ENCODE results near the gene MAN2A1. TPM values are rescaled to one million over a fixed set of nuclear protein-coding genes. Genes with fewer than 3 reads are reported as not detected.

Gene MAN2A1
- polyA plus RNA-seq, 1 donor from 2014 or later = 5.7 TPM

GRCh38 chr5:109903061-109903460 lies 213.3 kb downstream of the MAN2A1 start:
- Histone ChIP-seq H3K9me3 (ENCODE audit: low read length) (no peaks in the 10 kb centered on the region), H3K36me3 (ENCODE audit: insufficient read depth, low read length) (no peaks in the 10 kb centered on the region), H3K79me2 (replicated peaks; ENCODE audit: insufficient read depth, low read length) (no peaks in the 10 kb centered on the region), H3K9me2 (ENCODE audit: insufficient read depth, low read length) (no peaks in the 10 kb centered on the region), H2AFZ (ENCODE audit: low read depth, low read length) (no peak overlapping the region), H3K27ac (ENCODE audit: low read length) (no peak overlapping the region), H3K4me3 (ENCODE audit: low read length) (no peak overlapping the region), H4K20me1 (ENCODE audit: insufficient read depth) (no peaks in the 10 kb centered on the region), H3K9ac (ENCODE audit: low read length) (no peak overlapping the region), H3K4me2 (ENCODE audit: low read length) (no peak overlapping the region), H3K27me3 (ENCODE audit: insufficient read depth, low read depth, low read length) (no peaks in the 10 kb centered on the region), H3F3A (ENCODE audit: insufficient read depth, low read length, poor library complexity, severe bottlenecking) (no peaks in the 10 kb centered on the region)
- TF ChIP-seq EZH2 (IDR thresholded peaks at IDR 0.05; ENCODE audit: borderline replicate concordance, insufficient read depth, low read length, poor library complexity, severe bottlenecking) = no peak
- no peak for TF ChIP-seq SMC3 (conservative IDR thresholded peaks at IDR 0.05; ENCODE audit: poor library complexity)
- TF ChIP-seq RAD21 (conservative IDR thresholded peaks at IDR 0.05) = no peak
- TF ChIP-seq EP300 (conservative IDR thresholded peaks at IDR 0.05; ENCODE audit: poor library complexity, severe bottlenecking) = no peak
- TF ChIP-seq, protein P1, sequence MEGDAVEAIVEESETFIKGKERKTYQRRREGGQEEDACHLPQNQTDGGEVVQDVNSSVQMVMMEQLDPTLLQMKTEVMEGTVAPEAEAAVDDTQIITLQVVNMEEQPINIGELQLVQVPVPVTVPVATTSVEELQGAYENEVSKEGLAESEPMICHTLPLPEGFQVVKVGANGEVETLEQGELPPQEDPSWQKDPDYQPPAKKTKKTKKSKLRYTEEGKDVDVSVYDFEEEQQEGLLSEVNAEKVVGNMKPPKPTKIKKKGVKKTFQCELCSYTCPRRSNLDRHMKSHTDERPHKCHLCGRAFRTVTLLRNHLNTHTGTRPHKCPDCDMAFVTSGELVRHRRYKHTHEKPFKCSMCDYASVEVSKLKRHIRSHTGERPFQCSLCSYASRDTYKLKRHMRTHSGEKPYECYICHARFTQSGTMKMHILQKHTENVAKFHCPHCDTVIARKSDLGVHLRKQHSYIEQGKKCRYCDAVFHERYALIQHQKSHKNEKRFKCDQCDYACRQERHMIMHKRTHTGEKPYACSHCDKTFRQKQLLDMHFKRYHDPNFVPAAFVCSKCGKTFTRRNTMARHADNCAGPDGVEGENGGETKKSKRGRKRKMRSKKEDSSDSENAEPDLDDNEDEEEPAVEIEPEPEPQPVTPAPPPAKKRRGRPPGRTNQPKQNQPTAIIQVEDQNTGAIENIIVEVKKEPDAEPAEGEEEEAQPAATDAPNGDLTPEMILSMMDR (IDR thresholded peaks at IDR 0.05; ENCODE audit: poor library complexity, severe bottlenecking) = no peak
- TF ChIP-seq, protein P2, sequence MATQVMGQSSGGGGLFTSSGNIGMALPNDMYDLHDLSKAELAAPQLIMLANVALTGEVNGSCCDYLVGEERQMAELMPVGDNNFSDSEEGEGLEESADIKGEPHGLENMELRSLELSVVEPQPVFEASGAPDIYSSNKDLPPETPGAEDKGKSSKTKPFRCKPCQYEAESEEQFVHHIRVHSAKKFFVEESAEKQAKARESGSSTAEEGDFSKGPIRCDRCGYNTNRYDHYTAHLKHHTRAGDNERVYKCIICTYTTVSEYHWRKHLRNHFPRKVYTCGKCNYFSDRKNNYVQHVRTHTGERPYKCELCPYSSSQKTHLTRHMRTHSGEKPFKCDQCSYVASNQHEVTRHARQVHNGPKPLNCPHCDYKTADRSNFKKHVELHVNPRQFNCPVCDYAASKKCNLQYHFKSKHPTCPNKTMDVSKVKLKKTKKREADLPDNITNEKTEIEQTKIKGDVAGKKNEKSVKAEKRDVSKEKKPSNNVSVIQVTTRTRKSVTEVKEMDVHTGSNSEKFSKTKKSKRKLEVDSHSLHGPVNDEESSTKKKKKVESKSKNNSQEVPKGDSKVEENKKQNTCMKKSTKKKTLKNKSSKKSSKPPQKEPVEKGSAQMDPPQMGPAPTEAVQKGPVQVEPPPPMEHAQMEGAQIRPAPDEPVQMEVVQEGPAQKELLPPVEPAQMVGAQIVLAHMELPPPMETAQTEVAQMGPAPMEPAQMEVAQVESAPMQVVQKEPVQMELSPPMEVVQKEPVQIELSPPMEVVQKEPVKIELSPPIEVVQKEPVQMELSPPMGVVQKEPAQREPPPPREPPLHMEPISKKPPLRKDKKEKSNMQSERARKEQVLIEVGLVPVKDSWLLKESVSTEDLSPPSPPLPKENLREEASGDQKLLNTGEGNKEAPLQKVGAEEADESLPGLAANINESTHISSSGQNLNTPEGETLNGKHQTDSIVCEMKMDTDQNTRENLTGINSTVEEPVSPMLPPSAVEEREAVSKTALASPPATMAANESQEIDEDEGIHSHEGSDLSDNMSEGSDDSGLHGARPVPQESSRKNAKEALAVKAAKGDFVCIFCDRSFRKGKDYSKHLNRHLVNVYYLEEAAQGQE (IDR thresholded peaks at IDR 0.05; ENCODE audit: borderline replicate concordance) = no peak
- TF ChIP-seq MXI1 (conservative IDR thresholded peaks at IDR 0.05; ENCODE audit: poor library complexity, severe bottlenecking) = no peak
- no peak for TF ChIP-seq POLR2AphosphoS5 (IDR thresholded peaks at IDR 0.05)
- TF ChIP-seq TAF1 (IDR thresholded peaks at IDR 0.05; ENCODE audit: low read depth) = no peak

GRCh38 chr5:109905906-109906305 lies 216.2 kb downstream of the MAN2A1 start:
- no peak overlapping the region for H3K9ac ChIP-seq (ENCODE audit: low read length)
- H3F3A ChIP-seq (ENCODE audit: insufficient read depth, low read length, poor library complexity, severe bottlenecking) = no peaks in the 10 kb centered on the region
- no peaks in the 10 kb centered on the region for H3K79me2 ChIP-seq (replicated peaks; ENCODE audit: insufficient read depth, low read length)
- H3K9me2 ChIP-seq (ENCODE audit: insufficient read depth, low read length) = no peaks in the 10 kb centered on the region
- no peak overlapping the region for H3K4me2 ChIP-seq (ENCODE audit: low read length)
- no peaks in the 10 kb centered on the region for H4K20me1 ChIP-seq (ENCODE audit: insufficient read depth)
- no peaks in the 10 kb centered on the region for H3K9me3 ChIP-seq (ENCODE audit: low read length)
- H2AFZ ChIP-seq (ENCODE audit: low read depth, low read length) = no peak overlapping the region
- TF ChIP-seq, protein P1 (IDR thresholded peaks at IDR 0.05; ENCODE audit: poor library complexity, severe bottlenecking) = no peak
- H3K27me3 ChIP-seq (ENCODE audit: insufficient read depth, low read depth, low read length) = no peaks in the 10 kb centered on the region
- no peak overlapping the region for H3K4me3 ChIP-seq (ENCODE audit: low read length)
- H3K27ac ChIP-seq (ENCODE audit: low read length) = no peak overlapping the region
- H3K36me3 ChIP-seq (ENCODE audit: insufficient read depth, low read length) = no peaks in the 10 kb centered on the region

All from neural cell (in vitro differentiated cells).